GM21447 (cell line): ENCODE measurements around the gene NSD1.
"Not testable (repeated sequence)": the region's sequence is repeated elsewhere in the genome, so short reads cannot be mapped to it uniquely, and the experiment has no call there.

Experiments used
- ATAC-seq: cut with Tn5 transposase; IDR thresholded peaks from one replicate; pipeline ENCODE4 v1.9.1; 2021; ENCODE audit not compliant: unreplicated experiment

The NSD1 gene

DNA sequence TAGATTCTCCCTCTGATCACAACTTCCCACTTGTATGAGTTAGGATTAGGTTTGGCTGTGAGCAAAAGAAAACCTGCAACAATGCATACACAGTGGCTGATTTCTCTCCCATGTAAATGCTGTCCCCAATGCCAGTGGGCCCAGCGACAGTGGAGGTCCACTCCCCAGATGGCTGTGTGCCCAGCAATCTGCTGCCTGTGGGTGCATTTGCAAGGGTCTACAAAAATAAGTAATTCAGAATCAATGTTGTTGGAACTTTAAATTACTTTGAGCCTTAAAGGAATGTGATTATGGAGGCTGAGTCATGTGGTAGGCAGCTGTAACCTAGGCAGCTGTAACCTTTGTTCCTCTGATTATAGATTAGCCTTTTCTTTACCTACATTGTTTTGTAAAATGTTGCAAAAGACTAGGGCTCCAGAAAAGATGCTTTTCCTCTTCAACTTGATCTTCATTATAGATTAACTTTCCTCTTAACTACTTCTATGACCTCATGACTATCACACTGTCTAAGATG lies 192.4 kb downstream of the NSD1 start:
- ATAC-seq = no peak

DNA sequence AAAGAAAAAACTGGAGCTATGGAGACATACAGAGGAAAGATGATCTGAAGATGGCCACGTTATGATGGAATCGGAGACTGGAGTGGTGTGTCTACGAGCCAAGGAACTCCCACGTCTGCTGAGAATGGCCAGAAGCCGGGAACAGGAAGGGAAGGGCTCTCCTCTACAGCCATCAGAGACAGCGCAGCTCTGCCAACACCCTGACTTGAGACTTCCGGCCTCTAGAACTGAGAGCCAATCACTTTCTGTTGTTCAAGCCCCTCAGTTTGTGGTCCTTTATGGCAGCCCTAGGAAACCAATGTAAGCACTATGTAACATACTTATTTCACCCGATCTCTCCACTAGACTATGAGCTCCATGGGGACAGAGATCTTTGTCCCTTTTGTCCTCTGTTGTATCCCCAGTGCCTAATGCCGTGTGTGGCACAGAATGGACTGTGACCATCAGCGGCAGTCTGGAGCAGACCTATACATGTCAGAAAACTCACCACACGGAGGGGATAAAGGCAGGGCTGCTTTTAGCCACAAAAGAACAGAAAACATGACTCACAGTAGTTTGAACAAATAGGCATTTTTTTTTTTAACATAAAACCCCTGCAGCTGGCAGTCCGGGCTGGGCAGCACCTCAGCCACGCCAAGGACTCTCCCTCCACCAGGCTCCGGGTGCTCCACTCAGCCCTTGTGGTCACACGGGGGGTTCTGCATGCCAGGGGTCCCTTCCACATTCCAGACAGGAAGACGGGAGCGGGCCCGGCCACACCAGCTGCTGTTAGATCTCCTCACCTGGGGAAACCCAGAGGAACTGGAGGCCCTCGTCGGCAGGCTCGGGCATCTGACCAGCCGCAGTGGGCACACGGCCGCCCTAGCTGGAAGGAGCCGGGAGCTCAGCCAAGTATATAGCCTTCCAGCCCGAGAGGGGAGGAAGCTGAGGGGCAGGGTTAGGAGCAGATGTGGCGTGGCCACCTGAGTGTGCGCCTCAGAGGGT lies 194.3 kb downstream of the NSD1 start:
- ATAC-seq = no peak

DNA sequence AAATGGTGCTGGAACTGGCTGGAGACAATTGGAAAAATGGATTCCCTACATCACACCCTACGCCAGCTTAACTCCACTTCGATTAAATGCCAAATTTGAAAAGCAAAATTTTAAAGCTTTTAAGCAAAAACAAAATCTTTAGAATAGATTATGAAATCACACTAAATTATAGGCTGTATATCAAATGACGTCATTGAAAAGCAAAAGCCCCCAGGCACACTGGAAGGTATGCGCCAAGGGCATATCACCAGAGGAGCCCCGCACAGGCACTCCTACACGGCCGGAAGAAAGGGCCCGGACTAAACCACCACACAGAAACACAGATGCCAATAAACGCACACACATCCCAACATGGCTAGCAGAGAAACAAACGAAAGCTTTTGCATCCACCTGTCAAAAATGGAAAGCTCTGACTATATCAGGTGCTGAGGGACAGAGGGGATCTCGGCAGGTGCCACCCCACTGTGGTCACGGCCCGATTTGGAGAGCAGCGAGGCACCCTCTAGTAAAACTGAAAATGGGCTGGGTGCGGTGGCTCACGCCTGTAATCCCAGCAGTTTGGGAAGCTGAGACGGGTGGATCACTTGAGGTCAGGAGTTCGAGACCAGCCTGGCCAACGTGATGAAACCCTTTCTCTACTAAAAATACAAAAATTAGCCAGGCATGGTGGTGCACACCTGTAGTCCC lies 195.1 kb downstream of the NSD1 start:
- no peak for ATAC-seq

DNA sequence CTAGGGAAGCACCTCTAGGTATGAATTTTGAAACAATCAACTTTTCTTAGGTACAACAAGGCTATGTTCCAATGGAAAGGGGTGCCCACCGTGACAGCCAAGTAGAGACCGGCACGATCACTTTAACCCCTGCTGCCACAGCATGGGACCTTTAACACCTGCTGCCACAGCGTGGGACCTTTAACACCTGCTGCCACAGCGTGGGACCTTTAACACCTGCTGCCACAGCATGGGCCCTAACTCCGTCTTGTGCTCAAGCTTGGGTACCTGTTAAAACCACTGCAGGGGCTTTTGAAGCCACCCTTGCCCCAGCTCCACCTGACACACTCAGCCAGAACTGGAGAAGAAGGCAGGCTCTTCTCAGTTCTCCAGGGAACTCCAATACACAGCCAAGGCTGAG lies 196.3 kb downstream of the NSD1 start:
- ATAC-seq = no peak

DNA sequence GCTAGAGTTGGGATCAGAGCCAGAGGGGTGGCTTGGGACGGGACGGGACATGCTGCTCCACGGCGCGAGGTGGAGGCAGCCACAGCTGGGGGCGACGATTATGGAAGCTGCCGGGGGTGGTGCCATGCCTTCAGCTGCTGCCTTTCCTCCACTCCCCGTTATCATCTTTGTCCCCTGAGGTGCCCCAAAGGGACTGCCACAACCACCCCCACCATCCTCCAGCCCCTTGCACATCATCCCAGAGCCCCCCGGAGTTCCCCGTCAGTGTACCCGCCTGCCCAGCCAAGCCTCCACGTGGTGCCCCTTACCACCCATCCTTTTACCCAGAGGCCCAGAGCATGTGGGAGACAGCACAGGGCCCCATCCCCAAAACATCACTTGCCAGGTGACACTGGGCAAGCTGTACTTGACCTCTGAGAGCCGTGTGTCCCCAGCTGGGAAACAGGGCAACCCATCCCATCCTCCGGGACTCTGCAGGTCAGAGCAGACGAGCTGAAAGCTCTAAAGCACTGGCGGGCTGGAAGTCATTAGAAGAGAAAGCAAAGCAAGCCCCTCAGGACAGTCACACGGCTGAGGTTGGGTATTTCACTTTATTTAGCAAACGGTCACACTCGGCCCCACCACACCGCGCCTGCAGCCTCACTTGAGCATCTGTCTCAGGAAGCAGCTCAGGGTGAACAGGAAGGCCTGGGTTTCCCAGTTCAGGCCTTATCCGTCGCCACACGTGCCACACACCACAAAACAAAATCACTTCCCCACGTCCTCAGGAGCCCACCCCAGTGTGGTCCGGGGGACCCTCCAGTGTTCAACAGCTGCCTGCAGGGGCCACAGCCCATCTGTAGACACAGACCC lies 197.6 kb downstream of the NSD1 start:
- ATAC-seq = no peak

DNA sequence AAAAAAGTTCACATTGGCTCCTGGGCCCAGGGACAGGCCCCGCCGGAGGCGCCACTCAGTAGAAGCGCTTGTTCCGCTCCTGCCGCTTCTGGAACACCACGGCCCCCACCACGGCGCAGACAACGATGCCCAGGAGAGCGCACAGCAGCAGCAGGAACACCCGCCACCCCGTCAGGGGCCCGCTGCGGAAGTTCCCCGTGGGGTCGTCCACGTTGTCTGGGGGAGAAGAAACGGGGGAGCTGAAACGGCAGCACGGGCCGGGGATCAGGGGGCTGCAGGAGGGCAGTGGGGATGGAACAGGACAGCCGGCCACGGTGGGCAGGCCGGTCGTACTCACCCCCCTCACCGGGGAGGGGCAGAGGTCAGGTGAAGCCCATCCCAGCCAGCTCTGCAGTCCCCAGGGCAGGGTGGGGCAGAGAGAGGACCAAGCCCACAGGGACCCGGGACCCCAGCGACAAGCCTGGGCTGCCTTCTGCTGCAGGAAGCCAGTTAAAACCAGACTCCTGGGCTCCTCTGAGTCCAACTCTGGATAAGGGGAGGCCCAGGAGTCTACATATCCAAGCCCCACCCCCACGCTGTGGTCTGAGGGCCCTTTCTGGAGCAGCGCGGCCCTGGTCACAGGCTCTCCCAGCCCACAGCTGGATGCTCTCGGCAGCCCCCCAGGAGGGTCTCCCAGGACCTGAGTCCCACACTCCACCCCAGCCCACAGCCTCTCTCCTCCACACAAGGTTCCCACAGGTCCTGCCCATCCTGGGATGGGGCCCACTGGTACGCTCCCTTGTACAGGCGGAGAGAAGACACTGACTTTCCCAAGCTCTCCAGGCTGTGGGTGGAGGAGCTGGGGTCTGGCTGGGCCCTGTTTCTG lies 198.7 kb downstream of the NSD1 start:
- no peak for ATAC-seq

DNA sequence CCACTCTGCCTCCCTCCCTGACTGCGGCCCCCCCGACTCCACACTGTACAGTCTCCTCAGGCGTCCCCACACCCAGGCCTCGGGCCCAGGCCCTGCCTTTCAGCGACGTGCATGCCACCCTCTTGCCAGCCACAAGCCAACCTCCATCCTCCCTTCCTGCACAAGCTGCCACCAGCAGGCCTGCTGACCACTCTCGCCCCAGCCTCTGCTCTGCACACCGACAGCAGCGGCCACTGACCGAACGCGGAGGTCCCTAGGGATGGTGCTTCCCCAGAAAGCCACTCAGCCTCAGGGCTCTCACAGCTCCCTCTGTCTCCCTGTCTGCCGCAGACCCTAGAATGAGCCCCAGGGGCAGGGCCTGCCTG lies 199.3 kb downstream of the NSD1 start:
- no peak for ATAC-seq

DNA sequence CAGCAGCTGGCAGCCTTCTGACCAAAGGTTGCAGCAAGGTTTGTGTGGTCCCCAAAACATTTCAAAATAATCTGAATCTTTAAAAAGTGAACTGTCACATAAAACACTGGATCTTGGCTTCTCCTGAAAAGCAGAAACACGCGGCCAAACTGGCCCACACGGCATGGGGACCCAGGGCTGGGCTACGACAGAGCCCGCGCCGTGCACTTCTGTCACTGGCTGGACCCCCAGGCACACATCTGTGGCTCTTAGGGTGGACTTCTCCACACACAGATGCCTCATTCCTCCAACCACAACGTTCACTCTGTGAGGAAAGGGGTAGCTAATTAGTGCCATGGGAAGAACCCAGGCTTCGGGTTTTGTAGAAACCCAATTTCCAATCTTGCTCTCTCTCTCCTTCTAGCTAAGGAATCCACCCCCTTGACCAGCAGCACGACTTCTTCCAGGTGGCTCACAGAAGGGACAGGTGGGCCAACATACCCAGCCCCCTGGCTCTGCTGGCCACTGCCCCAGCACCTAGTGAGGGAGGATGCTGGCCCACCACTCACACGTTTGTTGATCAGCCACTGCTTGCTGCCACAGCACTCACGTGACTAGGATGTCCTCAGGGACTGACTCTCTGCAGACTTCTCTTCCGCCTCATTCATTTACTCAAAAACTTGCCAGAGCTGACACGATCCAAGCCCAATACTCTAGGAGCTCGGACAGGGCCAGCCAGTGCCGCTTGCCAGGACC lies 200.0 kb downstream of the NSD1 start:
- no peak for ATAC-seq

DNA sequence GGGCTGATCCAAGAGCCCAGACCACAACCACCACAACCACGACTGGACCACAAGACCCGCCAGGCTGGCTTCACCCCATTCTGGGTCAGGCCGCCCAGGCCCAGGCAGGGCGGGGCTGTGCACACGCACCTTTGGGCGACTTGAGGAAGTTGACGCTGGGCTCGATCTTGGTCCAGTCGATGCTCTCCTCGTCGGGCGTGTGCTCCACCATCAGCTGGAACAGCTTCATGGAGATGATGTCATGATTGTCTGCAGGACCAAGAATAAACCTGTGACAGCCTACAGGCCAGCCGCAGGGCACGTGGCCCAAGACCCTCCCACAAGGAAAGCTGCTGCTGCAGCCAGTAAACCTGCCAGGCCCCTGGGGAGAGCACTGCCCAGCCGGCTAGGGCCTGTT lies 200.6 kb downstream of the NSD1 start:
- ATAC-seq = no peak

DNA sequence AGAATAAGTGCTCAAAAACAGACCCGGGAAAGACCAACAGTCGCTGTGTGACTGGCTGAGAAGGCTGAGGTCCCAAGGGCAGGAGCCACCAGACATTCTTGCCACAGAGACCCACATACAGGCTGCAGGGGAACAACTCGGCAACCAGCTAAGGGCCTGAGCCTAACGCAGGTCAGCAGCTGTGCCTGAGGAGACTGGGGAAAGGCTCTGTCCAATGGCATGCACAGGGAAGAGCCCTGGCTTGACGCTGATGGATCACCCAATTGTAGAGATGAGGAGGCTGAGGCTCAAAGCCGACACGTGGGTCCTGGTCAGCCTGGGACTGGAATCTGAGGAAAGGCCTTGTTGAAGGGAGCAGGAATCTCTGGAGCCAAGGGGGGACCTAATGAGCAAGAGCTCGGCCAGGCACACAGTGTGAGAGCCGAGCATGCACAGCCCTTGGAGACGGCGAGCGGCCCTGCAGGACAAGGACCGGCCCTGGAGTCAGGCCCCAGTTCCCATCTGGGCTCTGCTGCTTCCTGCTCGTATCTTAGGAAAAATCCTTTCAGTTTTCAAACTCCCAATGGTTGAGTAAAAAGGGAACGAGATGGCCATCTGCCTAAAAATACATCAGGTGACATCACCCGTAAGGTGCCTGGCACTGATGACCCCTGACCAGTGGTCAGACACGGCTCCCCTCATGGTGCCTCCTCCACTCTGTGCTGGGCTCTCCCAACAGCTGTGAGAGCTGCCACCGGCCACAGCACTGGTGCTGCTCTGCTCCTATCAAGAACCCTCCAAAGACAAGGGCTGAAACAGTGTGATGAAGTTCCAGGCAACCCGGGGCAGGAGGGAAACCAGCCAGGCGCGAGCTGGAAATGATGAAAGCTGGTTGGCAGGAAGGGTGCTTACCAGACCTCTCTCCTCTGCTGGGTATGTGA lies 201.5 kb downstream of the NSD1 start:
- no peak for ATAC-seq

DNA sequence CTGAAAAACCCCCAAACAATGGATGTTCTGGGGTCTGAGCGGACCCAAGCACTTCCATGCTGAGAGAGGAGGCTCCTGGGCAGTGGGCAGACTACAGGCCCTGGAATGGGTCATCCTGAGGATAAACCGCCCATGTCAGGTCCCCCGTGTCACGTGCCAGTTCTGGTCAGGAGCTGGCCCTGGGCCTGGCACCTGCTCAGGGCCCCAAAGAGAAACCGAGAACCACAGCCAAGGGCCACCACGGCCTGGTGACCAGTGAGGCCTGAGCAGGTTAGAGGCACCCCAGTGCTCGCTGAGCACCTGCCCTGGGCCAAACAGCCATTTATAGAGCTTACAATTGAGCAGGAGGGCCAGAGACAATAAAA lies 202.1 kb downstream of the NSD1 start:
- ATAC-seq = no peak

DNA sequence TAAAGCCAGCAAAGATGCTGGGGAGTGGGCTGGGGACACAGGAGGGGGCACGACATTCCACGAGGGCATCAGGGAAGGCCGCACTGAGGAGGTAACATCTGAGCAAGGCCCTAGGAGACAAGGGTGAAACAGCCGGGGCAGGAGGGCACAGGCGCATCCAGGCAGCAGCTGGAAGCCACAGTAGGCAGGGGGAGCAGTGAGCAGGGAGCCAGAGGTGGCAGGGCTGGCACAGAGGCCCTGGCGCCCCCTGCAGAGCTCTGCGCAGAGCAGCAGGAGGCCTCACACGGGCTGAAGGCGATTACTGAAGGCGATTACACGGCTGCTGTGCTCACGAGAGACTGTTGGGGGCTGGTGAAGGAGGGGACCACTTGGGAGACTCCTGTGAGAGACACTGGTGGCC lies 202.5 kb downstream of the NSD1 start:
- no peak for ATAC-seq

DNA sequence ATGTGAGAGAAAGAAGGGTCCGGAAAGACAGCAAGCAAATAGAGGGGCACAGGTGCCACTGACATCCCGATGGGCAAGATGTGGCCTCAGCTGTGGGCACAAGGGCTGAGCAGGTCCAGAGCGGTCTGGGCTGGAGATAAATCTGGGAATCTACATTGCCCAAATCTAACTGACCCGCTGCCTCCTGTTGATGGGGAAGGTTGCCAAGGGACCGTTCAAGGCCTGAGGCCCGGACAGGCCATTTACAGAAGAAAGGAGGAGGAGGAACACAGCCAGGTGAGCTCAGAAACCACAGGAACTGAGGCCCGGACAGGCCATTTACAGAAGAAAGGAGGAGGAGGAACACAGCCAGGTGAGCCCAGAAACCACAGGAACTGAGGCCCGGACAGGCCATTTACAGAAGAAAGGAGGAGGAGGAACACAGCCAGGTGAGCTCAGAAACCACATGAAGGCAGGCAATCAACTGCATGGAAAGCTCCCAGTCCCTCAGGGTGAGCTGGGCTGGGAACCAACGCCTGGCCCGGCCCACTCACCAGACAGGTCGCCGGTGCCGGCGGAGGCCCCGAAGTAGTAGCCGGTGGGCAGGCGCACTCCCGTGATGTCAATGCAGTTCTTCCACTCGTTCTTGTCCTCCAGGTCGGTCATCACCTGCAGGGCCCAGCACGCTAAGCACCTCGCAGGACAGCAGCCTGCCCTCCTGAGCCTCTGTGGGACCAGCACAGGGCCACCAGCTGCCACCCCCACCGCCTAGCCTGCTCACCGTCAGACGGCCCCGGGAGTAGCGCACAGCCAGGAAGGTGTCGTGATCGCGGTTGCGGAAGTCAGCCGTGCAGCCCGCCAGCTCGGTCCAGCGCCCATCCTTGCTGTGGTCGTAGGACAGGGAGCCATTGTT lies 203.3 kb downstream of the NSD1 start:
- no peak for ATAC-seq

DNA sequence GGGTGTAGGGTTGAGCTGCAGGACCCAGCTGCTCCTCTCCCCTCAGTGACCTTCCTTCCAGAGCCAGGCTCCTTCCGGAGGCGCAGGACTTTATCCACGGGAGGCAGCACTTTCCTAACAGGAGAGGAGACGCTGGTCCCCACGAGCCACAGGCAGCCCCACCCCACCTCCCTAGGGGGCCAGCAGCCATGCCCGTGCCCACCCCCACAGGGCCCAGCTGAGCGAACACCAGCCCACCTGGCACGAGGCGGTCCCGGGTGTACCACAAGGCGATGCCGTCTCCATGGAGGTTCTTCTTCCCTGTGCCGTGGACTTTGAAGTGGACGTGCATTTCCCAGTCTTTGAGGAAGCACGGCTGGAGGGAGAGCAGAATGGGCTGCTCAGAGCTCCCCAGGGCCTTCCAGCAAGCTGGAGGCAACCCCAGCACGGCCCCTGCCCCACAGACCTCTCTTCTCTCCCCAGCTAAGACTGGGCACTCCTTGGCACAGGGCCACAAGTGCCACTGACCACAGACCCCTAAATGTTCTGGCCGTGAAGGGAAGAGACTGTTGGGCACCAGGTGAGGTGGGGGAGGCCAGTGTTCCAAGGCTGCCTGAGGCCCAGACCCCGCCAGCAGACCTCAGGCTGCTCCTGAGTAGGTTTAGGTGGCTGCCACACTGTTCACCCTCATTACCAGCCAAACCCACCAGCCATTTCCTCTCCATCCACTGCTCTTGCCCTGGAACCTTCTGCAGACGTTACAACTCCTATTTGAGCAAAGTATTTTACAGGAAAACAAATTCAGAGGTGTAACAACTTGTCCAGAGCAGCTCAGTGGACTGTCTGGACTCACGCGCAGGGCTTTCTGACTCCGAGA lies 204.9 kb downstream of the NSD1 start:
- ATAC-seq = no peak

DNA sequence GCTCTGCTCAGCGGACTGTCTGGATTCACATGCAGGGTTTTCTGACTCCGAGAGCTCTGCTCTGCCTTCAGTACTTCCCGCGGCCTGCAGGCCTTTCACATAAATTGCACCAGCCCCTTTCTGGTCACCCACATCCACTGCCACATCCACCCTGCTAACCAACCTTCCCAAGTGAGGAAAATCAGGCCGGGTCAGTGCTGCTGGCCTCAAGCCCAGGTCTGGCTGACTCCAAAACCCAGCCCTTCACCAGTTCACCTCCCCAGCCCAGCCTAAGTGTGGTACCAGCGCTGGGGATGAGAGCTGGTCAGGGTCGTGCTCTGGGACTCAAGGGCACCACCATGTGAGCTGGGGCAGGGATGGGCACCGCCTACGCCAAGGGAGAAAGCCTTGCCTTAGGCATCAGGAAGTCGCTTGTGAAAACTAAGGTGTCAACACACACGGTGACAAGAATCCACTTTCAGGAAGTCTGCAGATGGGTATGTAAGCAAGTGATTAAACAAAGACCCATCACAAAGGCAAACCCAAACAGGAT lies 205.6 kb downstream of the NSD1 start:
- no peak for ATAC-seq

DNA sequence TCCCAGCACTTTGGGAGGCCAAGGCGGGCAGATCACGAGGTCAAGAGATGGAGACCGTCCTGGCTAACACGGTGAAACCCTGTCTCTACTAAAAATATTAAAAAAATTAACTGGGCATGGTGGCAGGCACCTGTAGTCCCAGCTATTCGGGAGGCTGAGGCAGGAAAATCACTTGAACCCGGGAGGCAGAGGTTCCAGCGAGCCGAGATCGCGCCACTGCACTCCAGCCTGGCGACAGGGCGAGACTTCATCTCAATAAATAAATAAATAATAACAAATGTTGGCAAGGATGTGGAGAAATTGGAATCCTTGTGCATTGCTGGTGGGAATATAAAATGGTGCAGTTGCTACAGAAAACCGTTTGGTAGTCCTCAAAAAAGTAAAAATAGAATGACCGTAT lies 209.4 kb downstream of the NSD1 start:
- not testable (repeated sequence) for ATAC-seq
